ENCODE data around the gene LRRC7. TPM values are rescaled to one million over a fixed set of nuclear protein-coding genes. Genes with fewer than 3 reads are reported as not detected.

Gene LRRC7
- total RNA-seq, 1 experiment from 2014 or later, result not detected

- Histone ChIP-seq H3K9me3 (ENCODE audit: control insufficient read depth, insufficient read depth, low read depth, low read length) (no peaks in the 10 kb centered on the region), H3K4me1 (ENCODE audit: control insufficient read depth, insufficient read depth, low read length) (no peaks in the 10 kb centered on the region), H3K36me3 (ENCODE audit: control insufficient read depth, insufficient read depth, low read length) (no peaks in the 10 kb centered on the region), H3K27me3 (ENCODE audit: control insufficient read depth, insufficient read depth, low read length) (peaks cover 4% of the 10 kb centered on the region; the same call in 1 of the 2 replicates), H3K4me3 (ENCODE audit: low read depth in 2 of 2, low read length in 2 of 2) (no peak overlapping the region), H3K27ac (ENCODE audit: low read length) (no peak overlapping the region)
- ChIA-PET POLR2A (no interaction called here), CTCF (no interaction called here)
- DNase-seq (ENCODE audit: low read depth, low spot score), result no peak
- TF ChIP-seq CTCF (IDR thresholded peaks at IDR 0.05) (no peak), REST (IDR thresholded peaks at IDR 0.05; ENCODE audit: insufficient read depth in 1 of 2, low read depth in 2 of 2, low read length in 1 of 2) (no peak)
- BruUV-seq (replicated peaks), result no TSS peak
- intact Hi-C loops (cut with micrococcal nuclease; ENCODE audit: unreplicated experiment) (no loop called here), in situ Hi-C loops (cut with HindIII; ENCODE audit: low pct_unique_long_range_greater_than_20kb, low sequenced_read_pairs) (no loop called here)
- no peak for ATAC-seq
Measured at GRCh38 chr1:69573911-69574310, 6.2 kb downstream of the LRRC7 start.

GRCh38 chr1:69585666-69586065, 17.9 kb downstream of the LRRC7 start:
- no TSS peak for BruUV-seq (replicated peaks)
- no peak overlapping the region for H3K4me3 ChIP-seq (ENCODE audit: low read depth in 2 of 2, low read length in 2 of 2)
- no peaks in the 10 kb centered on the region for H3K36me3 ChIP-seq (ENCODE audit: control insufficient read depth, insufficient read depth, low read length)
- DNase-seq (ENCODE audit: low read depth, low spot score) (no peak), ATAC-seq (no peak)
- no peaks in the 10 kb centered on the region for H3K9me3 ChIP-seq (ENCODE audit: control insufficient read depth, insufficient read depth, low read depth, low read length)
- POLR2A ChIA-PET, result no interaction called here
- in situ Hi-C loops (cut with HindIII; ENCODE audit: low pct_unique_long_range_greater_than_20kb, low sequenced_read_pairs), result no loop called here
- no peak overlapping the region for H3K27ac ChIP-seq (ENCODE audit: low read length)
- CTCF ChIA-PET, result no interaction called here
- intact Hi-C loops (cut with micrococcal nuclease; ENCODE audit: unreplicated experiment), result no loop called here
- no peaks in the 10 kb centered on the region for H3K27me3 ChIP-seq (ENCODE audit: control insufficient read depth, insufficient read depth, low read length)
- TF ChIP-seq SIN3A (IDR thresholded peaks at IDR 0.05; ENCODE audit: borderline replicate concordance, insufficient read depth, low read depth, low read length) (no peak), CTCF (IDR thresholded peaks at IDR 0.05) (no peak), POLR2AphosphoS5 (IDR thresholded peaks at IDR 0.05; ENCODE audit: low read depth, low read length) (no peak), TCF7L2 (IDR thresholded peaks at IDR 0.05; ENCODE audit: low read depth, low read length) (no peak)
- H3K4me1 ChIP-seq (ENCODE audit: control insufficient read depth, insufficient read depth, low read length), result no peaks in the 10 kb centered on the region

- TF ChIP-seq REST (IDR thresholded peaks at IDR 0.05; ENCODE audit: insufficient read depth in 1 of 2, low read depth in 2 of 2, low read length in 1 of 2), result no peak
- no peak for TF ChIP-seq TCF7L2 (IDR thresholded peaks at IDR 0.05; ENCODE audit: low read depth, low read length)
- no peak for TF ChIP-seq POLR2AphosphoS5 (IDR thresholded peaks at IDR 0.05; ENCODE audit: low read depth, low read length)
- no peak for TF ChIP-seq SIN3A (IDR thresholded peaks at IDR 0.05; ENCODE audit: borderline replicate concordance, insufficient read depth, low read depth, low read length)
- no peak for TF ChIP-seq CTCF (IDR thresholded peaks at IDR 0.05)
- BruUV-seq (replicated peaks), result no TSS peak
- Histone ChIP-seq H3K9me3 (ENCODE audit: control insufficient read depth, insufficient read depth, low read depth, low read length) (no peaks in the 10 kb centered on the region), H3K27me3 (ENCODE audit: control insufficient read depth, insufficient read depth, low read length) (no peaks in the 10 kb centered on the region), H3K4me1 (ENCODE audit: control insufficient read depth, insufficient read depth, low read length) (no peaks in the 10 kb centered on the region), H3K36me3 (ENCODE audit: control insufficient read depth, insufficient read depth, low read length) (no peaks in the 10 kb centered on the region), H3K27ac (ENCODE audit: low read length) (no peak overlapping the region), H3K4me3 (ENCODE audit: low read depth in 2 of 2, low read length in 2 of 2) (no peak overlapping the region)
- in situ Hi-C loops (cut with HindIII; ENCODE audit: low pct_unique_long_range_greater_than_20kb, low sequenced_read_pairs), result no loop called here
- DNase-seq (ENCODE audit: low read depth, low spot score) (no peak), ATAC-seq (no peak)
- POLR2A ChIA-PET, result no interaction called here
- CTCF ChIA-PET, result no interaction called here
- intact Hi-C loops (cut with micrococcal nuclease; ENCODE audit: unreplicated experiment), result no loop called here
Measured at GRCh38 chr1:69587391-69587790, 19.7 kb downstream of the LRRC7 start.

Data from Panc1 (cell line).